Fibroblast of skin of left quadriceps (primary cell): ENCODE data around the gene WFS1.

Experiments
- DNase-seq, 2 experiments: peaks; one replicate each; pipeline ENCODE4 v3.0.0-alpha.2; 2013; ENCODE audit warnings: low read depth in 2 of 2

Gene WFS1

GRCh38 chr4:6339818-6340445 lies 70.3 kb downstream of the WFS1 start:
- DNase-seq, result no peak

- DNase-seq, result no peak
These were observed 70.9 kb downstream of the WFS1 start for GRCh38 chr4:6340446-6341015.

- DNase-seq, result no peak
These were observed 72.0 kb downstream of the WFS1 start for GRCh38 chr4:6341696-6342095.

- DNase-seq, result no peak
These were observed 73.1 kb downstream of the WFS1 start for GRCh38 chr4:6342530-6343293.

GRCh38 chr4:6343939-6344408 lies 74.3 kb downstream of the WFS1 start:
- DNase-seq, result peak; percentile 27 to 38

GRCh38 chr4:6345096-6345830 lies 75.6 kb downstream of the WFS1 start:
- DNase-seq, result no peak

GRCh38 chr4:6345866-6346265 lies 76.2 kb downstream of the WFS1 start:
- no peak for DNase-seq

GRCh38 chr4:6346373-6347110 lies 76.9 kb downstream of the WFS1 start:
- no peak for DNase-seq

GRCh38 chr4:6347511-6348045 lies 77.9 kb downstream of the WFS1 start:
- DNase-seq, result no peak

- DNase-seq, result no peak
These were observed 78.8 kb downstream of the WFS1 start for GRCh38 chr4:6348408-6348807.

GRCh38 chr4:6349896-6350603 lies 80.4 kb downstream of the WFS1 start:
- DNase-seq, result no peak

- no peak for DNase-seq
These were observed 81.0 kb downstream of the WFS1 start for GRCh38 chr4:6350646-6351045.

GRCh38 chr4:6351246-6352000 lies 81.8 kb downstream of the WFS1 start:
- no peak for DNase-seq

GRCh38 chr4:6352031-6352692 lies 82.5 kb downstream of the WFS1 start:
- DNase-seq, result no peak
